Epithelial cell of proximal tubule (primary cell): Measurements from ENCODE around the gene TRABD2A. TPM values are rescaled to one million over a fixed set of nuclear protein-coding genes. Genes with fewer than 3 reads are reported as not detected.
"Not testable (repeated sequence)": the region's sequence is repeated elsewhere in the genome, so short reads cannot be mapped to it uniquely, and the experiment has no call there.

Experiments used
- DNase-seq: peaks from one replicate; pipeline ENCODE4 v3.0.0-alpha.2; 2011; ENCODE audit warnings: low read depth
- H3K4me3 ChIP-seq: 2 replicates; pipeline ENCODE4 v1.5.1; 2011; ENCODE audit warnings: low read depth, mild to moderate bottlenecking, low read length
- total RNA-seq: library from RNA; depleted of rRNA; stranded (reverse); fragments of >200 nt; gene quantifications from 2 replicates; pipeline ENCODE4 v1.2.3, GENCODE V29; 2015
- TF ChIP-seq, protein P1 (sequence below): conservative IDR thresholded peaks from 2 replicates; pipeline ENCODE4 v1.5.1; 2012; ENCODE audit warnings: low read depth, mild to moderate bottlenecking, low read length

Gene TRABD2A
- total RNA-seq, 1 donor from 2014 or later, result 0.58 TPM

- no peak for DNase-seq
- TF ChIP-seq, protein P1, sequence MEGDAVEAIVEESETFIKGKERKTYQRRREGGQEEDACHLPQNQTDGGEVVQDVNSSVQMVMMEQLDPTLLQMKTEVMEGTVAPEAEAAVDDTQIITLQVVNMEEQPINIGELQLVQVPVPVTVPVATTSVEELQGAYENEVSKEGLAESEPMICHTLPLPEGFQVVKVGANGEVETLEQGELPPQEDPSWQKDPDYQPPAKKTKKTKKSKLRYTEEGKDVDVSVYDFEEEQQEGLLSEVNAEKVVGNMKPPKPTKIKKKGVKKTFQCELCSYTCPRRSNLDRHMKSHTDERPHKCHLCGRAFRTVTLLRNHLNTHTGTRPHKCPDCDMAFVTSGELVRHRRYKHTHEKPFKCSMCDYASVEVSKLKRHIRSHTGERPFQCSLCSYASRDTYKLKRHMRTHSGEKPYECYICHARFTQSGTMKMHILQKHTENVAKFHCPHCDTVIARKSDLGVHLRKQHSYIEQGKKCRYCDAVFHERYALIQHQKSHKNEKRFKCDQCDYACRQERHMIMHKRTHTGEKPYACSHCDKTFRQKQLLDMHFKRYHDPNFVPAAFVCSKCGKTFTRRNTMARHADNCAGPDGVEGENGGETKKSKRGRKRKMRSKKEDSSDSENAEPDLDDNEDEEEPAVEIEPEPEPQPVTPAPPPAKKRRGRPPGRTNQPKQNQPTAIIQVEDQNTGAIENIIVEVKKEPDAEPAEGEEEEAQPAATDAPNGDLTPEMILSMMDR, result no peak
- no peak overlapping the region for H3K4me3 ChIP-seq
These were observed 10.6 kb downstream of the TRABD2A start for GRCh38 chr2:84870306-84870705.

GRCh38 chr2:84868327-84868726 lies 12.6 kb downstream of the TRABD2A start:
- not testable (repeated sequence) for DNase-seq, H3K4me3 ChIP-seq

DNA sequence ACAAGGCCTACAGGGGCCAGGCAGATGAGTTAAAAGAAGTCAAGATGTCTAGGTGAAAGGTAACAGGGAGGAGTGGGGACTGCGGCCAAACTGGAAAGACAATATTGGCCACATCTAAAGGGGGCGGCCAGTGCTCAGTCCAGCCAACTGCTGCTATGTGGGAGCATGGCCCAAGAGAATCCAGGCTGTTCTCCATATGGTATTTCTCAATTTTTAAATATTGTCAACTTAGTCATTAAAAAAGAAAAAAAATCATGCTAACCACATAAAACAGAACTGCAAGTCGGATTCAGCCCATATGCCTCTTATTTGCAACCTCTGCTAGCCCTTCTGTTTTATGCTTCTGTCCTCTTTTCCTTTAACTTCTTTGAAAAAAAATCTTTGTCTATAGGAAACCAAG lies 14.8 kb downstream of the TRABD2A start:
- no peak for DNase-seq
- TF ChIP-seq, protein P1, result no peak
- no peak overlapping the region for H3K4me3 ChIP-seq

DNA sequence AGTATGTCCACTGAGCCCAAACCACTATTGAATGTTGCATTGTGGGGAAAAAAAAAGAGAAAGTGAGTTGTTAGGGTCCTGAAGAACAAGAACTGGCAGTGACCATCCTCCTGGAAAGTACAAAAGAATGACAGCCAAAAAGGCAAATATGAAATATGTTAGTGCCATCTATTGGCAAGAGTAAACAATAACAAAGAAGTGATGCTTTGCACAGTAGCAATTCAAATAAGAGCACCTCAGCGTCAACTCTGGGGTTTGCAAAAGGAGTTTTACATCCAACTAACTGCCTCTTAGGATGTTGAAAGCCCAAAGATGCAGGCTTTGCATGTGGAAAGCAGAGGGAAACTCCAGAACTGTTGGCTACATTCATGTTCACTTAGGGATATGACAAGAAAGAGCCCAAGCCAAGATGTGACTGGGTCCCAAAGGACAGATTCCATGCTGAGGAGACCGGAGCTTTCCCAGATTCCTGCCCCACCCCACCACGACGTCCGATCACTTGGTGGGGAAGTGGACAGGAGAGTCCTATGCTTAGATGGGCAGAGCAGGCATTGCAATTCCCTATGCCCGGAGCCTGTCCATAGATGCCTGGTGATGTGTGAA lies 15.6 kb downstream of the TRABD2A start:
- TF ChIP-seq, protein P1, result peak; percentile 42
- no peak for DNase-seq
- H3K4me3 ChIP-seq, result no peak overlapping the region

DNA sequence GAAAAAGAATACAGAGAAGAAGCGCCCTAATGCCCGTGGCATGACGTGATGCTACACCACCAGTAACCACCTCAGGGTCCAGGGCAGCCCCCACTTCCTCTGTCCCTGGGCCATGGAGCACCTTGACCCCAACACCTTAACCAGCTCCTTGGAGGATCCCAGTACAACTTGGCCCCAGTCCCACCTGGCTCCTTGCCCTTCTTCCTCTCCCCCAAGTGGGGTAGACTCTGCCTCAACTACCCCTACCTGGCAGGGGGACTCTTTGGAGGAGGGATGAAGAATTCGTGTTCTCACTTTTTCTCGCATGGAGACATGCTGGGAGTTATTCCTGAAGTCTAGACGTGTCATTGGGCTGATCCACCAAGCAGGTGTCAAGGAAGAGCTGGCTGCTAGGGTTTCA lies 18.9 kb downstream of the TRABD2A start:
- no peak overlapping the region for H3K4me3 ChIP-seq
- TF ChIP-seq, protein P1, result no peak
- no peak for DNase-seq

DNA sequence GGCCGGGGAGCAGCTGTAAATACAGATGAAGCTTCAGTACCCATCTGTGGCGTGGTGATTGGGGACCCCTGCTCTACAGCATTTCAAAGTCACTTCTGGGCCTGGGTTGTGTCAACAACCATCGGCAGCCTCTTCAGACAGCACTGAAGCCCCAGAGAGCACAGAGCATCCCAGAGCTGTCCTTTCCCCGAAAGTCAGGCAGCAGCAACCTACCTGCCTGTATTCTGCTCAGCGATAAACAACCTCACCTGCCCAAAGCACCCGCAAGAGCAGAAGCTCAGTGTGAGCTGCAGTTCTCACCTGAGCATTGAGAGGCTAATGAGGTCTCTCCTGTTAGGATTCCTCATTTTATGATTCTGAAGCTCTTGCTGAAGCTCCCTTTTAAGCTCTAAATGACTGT lies 19.3 kb downstream of the TRABD2A start:
- TF ChIP-seq, protein P1, result no peak
- DNase-seq, result no peak
- no peak overlapping the region for H3K4me3 ChIP-seq

- no peak overlapping the region for H3K4me3 ChIP-seq
- TF ChIP-seq, protein P1, result no peak
- DNase-seq, result no peak
These were observed 21.9 kb downstream of the TRABD2A start for GRCh38 chr2:84858937-84859336.
